Measurements from ENCODE around the gene PSG3.
"Not testable (repeated sequence)": the region's sequence is repeated elsewhere in the genome, so short reads cannot be mapped to it uniquely, and the experiment has no call there.

- TF ChIP-seq CTCF (IDR thresholded peaks at IDR 0.05; ENCODE audit: poor library complexity, severe bottlenecking); TAF1 (IDR thresholded peaks at IDR 0.05; ENCODE audit: low read depth); SMC3 (conservative IDR thresholded peaks at IDR 0.05; ENCODE audit: poor library complexity): not testable (repeated sequence)
Observed at GRCh38 chr19:42741726-42742607, 1.7 kb upstream of the PSG3 start.

Data from neural cell (in vitro differentiated cells).